ENCODE data around the gene MEGF11. TPM values are rescaled to one million over a fixed set of nuclear protein-coding genes. Genes with fewer than 3 reads are reported as not detected.

MEGF11 gene
- total RNA-seq, 1 experiment from 2014 or later, result not detected

DNA sequence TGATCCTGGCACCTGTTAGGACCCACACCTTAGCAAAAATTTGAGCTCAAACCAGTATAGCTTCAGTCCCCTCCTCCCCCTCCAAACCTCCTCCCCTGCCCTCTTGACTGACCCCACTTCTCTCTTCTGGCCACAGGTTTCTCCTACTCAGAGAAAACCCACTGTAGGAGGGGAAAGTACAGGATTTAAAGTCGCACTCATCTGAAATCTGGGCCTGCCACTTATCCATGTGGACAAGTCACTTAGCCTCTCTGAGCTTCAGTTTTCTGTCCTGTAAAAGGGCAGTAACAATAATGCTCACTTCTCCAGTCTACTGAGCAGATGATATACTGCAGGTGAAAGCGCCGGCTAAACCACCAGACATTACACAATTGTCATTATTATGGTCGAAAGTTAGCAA lies 142.7 kb downstream of the MEGF11 start:
- H3K9me3 ChIP-seq (ENCODE audit: insufficient read depth, low read depth), result no peaks in the 10 kb centered on the region
- no peaks in the 10 kb centered on the region for H3K9me2 ChIP-seq (ENCODE audit: insufficient read depth)
- POLR2A ChIA-PET (ENCODE audit: unreplicated experiment), result no interaction called here
- no peak overlapping the region for H3K4me2 ChIP-seq
- H3K4me1 ChIP-seq (replicated peaks; ENCODE audit: insufficient read depth), result no peaks in the 10 kb centered on the region
- H3F3A ChIP-seq (ENCODE audit: insufficient read depth, low read depth), result no peaks in the 10 kb centered on the region
- no TSS peak for BruUV-seq (replicated peaks)
- H3K79me2 ChIP-seq (ENCODE audit: low read depth), result no peaks in the 10 kb centered on the region
- intact Hi-C loops (cut with micrococcal nuclease; ENCODE audit: unreplicated experiment), result no loop called here
- H4K20me1 ChIP-seq (ENCODE audit: insufficient read depth), result no peaks in the 10 kb centered on the region
- no peak overlapping the region for H3K27ac ChIP-seq
- peaks cover 81% of the 10 kb centered on the region for H3K27me3 ChIP-seq (ENCODE audit: insufficient read depth, low read depth)
- no peak overlapping the region for H2AFZ ChIP-seq
- CTCF ChIA-PET, result no interaction called here
- no peaks in the 10 kb centered on the region for H3K36me3 ChIP-seq (ENCODE audit: low read depth)
- DNase-seq, result no peak
- TF ChIP-seq EZH2 (IDR thresholded peaks at IDR 0.05; ENCODE audit: low read depth), result no peak
- TF ChIP-seq, protein P1, sequence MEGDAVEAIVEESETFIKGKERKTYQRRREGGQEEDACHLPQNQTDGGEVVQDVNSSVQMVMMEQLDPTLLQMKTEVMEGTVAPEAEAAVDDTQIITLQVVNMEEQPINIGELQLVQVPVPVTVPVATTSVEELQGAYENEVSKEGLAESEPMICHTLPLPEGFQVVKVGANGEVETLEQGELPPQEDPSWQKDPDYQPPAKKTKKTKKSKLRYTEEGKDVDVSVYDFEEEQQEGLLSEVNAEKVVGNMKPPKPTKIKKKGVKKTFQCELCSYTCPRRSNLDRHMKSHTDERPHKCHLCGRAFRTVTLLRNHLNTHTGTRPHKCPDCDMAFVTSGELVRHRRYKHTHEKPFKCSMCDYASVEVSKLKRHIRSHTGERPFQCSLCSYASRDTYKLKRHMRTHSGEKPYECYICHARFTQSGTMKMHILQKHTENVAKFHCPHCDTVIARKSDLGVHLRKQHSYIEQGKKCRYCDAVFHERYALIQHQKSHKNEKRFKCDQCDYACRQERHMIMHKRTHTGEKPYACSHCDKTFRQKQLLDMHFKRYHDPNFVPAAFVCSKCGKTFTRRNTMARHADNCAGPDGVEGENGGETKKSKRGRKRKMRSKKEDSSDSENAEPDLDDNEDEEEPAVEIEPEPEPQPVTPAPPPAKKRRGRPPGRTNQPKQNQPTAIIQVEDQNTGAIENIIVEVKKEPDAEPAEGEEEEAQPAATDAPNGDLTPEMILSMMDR (conservative IDR thresholded peaks at IDR 0.05), result no peak
- no peak overlapping the region for H3K4me3 ChIP-seq

DNA sequence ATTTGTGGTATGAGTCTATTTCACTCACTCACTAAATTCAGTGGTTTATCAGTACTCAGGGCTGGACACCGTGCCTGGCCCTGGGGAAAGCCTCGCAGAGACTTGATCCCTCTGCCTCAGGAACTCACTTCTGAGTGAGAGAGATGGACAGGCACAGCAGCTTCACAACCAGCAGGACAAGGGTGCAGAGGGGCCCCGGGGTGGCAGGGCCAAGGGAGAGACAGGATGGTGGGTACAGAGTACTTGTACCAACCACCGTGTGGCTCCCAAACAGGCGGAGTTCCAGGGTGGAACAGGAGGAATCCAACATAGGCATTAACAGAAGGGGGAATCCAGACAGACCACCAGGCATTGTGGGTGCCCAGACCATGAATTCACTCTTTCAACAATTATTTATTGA lies 143.7 kb downstream of the MEGF11 start:
- Histone ChIP-seq H3K27me3 (ENCODE audit: insufficient read depth, low read depth) (peaks cover 80% of the 10 kb centered on the region), H4K20me1 (ENCODE audit: insufficient read depth) (no peaks in the 10 kb centered on the region), H3K9me3 (ENCODE audit: insufficient read depth, low read depth) (no peaks in the 10 kb centered on the region), H3K4me2 (no peak overlapping the region), H3K9me2 (ENCODE audit: insufficient read depth) (no peaks in the 10 kb centered on the region), H3F3A (ENCODE audit: insufficient read depth, low read depth) (no peaks in the 10 kb centered on the region), H3K4me3 (no peak overlapping the region), H3K79me2 (ENCODE audit: low read depth) (no peaks in the 10 kb centered on the region), H3K36me3 (ENCODE audit: low read depth) (no peaks in the 10 kb centered on the region), H3K4me1 (replicated peaks; ENCODE audit: insufficient read depth) (no peaks in the 10 kb centered on the region), H2AFZ (no peak overlapping the region), H3K27ac (no peak overlapping the region)
- TF ChIP-seq, protein P1 (conservative IDR thresholded peaks at IDR 0.05), result no peak
- no peak for TF ChIP-seq EZH2 (IDR thresholded peaks at IDR 0.05; ENCODE audit: low read depth)
- no TSS peak for BruUV-seq (replicated peaks)
- intact Hi-C loops (cut with micrococcal nuclease; ENCODE audit: unreplicated experiment), result no loop called here
- no peak for DNase-seq
- ChIA-PET CTCF (no interaction called here), POLR2A (ENCODE audit: unreplicated experiment) (no interaction called here)

DNA sequence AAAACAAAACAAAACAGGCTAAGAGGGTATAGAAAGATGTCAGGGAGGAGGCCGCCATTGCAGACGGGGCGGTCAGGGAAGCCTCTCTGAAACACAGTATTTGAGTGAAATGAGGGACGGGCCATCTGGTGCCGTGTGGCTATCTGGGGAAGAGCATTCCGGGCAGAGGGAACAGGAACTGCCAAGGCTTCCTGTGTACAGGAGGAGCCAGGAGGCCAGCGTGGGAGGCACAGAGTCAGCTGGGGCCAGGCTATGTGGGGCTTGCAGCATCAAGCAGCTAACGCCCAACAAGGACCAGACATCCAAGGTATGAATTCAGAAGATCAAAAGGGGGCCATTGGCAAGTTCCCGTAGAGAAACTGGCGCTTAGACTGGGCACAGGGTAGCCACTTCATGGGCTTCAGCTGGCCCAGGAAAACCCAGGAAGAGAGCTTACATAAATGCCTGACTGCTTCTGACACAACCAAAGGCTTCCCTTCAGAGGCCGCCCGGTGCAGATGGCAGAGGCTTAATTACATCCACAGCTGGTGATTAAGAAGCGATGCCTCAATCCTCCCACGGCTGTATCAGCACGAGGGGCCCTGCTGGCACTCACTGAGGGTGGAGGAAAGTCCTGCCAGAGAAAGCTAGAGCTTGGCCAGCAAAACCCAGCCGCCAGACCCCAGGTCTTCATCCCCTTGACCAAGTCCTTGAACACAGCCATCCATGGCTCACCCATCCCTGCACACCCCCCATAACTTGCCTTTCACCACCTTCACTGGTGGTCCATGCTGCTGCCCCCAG lies 144.9 kb downstream of the MEGF11 start:
- Histone ChIP-seq H4K20me1 (ENCODE audit: insufficient read depth) (no peaks in the 10 kb centered on the region), H3K27ac (no peak overlapping the region), H3K9me3 (ENCODE audit: insufficient read depth, low read depth) (no peaks in the 10 kb centered on the region), H3F3A (ENCODE audit: insufficient read depth, low read depth) (no peaks in the 10 kb centered on the region), H3K79me2 (ENCODE audit: low read depth) (no peaks in the 10 kb centered on the region), H3K36me3 (ENCODE audit: low read depth) (no peaks in the 10 kb centered on the region), H2AFZ (no peak overlapping the region), H3K4me1 (replicated peaks; ENCODE audit: insufficient read depth) (no peaks in the 10 kb centered on the region), H3K9me2 (ENCODE audit: insufficient read depth) (no peaks in the 10 kb centered on the region), H3K4me3 (no peak overlapping the region), H3K27me3 (ENCODE audit: insufficient read depth, low read depth) (peaks cover 80% of the 10 kb centered on the region), H3K4me2 (no peak overlapping the region)
- no peak for TF ChIP-seq EZH2 (IDR thresholded peaks at IDR 0.05; ENCODE audit: low read depth)
- TF ChIP-seq, protein P1 (conservative IDR thresholded peaks at IDR 0.05), result no peak
- DNase-seq, result no peak
- intact Hi-C loops (cut with micrococcal nuclease; ENCODE audit: unreplicated experiment), result no loop called here
- CTCF ChIA-PET, result interaction anchor here (0.6 kb wide), 1 partner anchor 246 kb away, joined by 22 read pairs; no protein-coding TSS in a partner anchor
- BruUV-seq (replicated peaks), result no TSS peak
- POLR2A ChIA-PET (ENCODE audit: unreplicated experiment), result no interaction called here
